OCI-LY7 (cell line): ENCODE data around the gene TRIO.

ENCODE experiments used
- EZH2phosphoT487 ChIP-seq: fragments of 200-600 bp; sonication (generic); IDR thresholded peaks from 2 replicates; pipeline ENCODE4 v1.6.1; 2018; ENCODE audit warnings: low read depth, borderline replicate concordance, mild to moderate bottlenecking, mixed run types, antibody characterized with exemption, low read length, moderate library complexity, mixed read lengths
- TF ChIP-seq, protein P1 (sequence below): fragments of 200-600 bp; sonication (generic); conservative IDR thresholded peaks from 2 replicates; pipeline ENCODE4 v1.5.1; 2014; ENCODE audit warnings: mild to moderate bottlenecking, antibody characterized with exemption, low read length, moderate library complexity, mixed read lengths

DNA sequence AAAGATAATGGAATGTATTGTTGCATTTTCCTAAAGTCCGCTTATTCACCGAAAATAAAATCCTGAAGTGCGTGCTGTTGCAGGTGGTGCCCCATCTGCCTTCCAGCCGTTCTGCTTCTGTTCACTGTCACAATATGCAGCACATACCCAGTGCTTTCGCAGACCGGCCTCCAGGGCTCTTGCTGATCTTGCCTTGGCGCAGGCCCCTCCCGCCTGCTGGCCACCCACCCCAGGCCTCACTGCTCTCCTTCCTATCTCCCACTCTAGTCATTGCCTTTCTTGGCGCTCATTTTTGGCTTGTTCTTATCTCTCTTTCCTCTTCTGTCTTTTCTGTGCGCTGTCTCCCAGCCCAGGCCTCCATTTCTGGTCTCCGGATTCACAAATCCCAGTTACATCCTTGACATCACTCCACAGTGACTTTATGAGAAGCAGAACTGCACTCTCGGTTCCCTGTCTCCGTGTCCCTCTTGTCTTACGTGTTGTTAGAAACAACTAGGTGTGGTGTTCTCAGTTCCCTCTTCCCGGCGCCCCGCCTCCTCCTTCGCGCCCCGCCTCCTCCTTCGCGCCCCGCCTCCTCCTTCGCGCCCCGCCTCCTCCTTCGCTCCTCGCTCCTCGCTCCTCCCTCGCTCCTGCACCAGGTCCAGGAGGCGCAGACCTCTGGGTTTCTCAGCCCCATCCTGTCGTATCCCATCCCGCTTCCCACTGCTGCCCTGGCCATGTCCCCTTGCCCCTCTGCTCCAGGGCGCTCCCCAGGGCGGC is 236.8 kb downstream of the TRIO start:
- TF ChIP-seq, protein P1, sequence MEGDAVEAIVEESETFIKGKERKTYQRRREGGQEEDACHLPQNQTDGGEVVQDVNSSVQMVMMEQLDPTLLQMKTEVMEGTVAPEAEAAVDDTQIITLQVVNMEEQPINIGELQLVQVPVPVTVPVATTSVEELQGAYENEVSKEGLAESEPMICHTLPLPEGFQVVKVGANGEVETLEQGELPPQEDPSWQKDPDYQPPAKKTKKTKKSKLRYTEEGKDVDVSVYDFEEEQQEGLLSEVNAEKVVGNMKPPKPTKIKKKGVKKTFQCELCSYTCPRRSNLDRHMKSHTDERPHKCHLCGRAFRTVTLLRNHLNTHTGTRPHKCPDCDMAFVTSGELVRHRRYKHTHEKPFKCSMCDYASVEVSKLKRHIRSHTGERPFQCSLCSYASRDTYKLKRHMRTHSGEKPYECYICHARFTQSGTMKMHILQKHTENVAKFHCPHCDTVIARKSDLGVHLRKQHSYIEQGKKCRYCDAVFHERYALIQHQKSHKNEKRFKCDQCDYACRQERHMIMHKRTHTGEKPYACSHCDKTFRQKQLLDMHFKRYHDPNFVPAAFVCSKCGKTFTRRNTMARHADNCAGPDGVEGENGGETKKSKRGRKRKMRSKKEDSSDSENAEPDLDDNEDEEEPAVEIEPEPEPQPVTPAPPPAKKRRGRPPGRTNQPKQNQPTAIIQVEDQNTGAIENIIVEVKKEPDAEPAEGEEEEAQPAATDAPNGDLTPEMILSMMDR, result no peak
- no peak for TF ChIP-seq EZH2phosphoT487
